RPMI8226 (cell line): Measurements from ENCODE around the gene MTRFR.
"Not testable (repeated sequence)": the region's sequence is repeated elsewhere in the genome, so short reads cannot be mapped to it uniquely, and the experiment has no call there.

Source experiments
- DNase-seq: peaks from one replicate; pipeline ENCODE4 v3.0.0-alpha.2; 2015

Gene MTRFR

DNA sequence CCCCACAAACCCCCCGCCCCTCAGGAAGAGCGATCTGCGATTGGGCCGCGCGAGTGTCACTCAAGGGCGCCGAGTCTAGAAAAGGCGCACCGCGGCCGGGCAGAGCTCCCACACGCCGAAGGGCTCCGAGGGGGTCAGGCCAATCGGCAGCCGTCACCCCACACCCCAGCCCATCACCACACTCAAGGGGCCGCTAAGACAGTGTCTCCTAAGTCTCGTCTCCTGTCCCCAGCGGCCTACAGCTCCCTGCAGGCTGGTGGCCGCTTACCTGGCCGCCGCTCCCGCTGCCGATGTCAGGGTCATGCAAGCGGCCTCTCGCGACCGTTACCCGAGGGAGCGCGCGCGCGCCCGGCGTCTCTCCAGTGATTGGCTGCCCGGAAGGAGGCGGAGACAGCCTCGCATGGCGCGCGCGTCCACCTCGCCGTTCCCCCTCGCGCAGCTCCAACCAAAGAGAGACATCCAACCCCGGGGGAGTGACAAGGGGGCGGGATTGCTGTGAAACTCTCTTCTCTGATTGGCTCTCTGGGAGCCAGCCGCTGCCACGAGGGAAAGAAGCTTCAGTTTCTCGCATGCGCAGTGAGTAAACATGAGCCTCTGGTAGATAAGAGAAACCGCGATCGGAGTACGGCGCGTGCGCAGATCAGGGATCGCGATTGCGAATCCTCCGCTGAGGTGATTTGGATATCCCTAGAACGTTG lies at the start of gene MTRFR, which contains the start of gene MPHOSPH9:
MTRFR (plus strand) TSS at position 630 of the 698 bp plus-strand sequence. CDS start 20,239 bp downstream, outside the sequence.
MPHOSPH9 (minus strand) TSS at position 335 of the 698 bp plus-strand sequence. CDS start 2,777 bp downstream, outside the sequence.
- DNase-seq = peak; percentile 99

DNA sequence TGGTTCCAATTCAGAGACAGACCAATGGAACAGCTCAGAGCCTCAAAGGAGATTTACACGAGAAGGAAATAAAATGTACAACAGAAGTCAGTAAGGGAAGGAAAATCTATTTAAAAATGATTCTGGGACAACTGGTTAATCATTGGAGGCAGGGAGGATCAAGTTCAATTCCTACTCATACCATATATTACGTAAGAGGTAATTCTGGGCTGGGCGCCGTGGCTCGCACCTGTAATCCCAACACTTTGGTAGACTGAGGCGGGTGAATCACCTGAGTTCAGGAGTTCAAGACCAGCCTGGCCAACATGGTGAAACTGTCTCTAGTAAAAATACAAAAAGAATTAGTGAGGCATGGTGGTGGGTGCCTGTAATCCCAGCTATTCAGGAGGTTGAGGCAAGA lies 45.6 kb upstream of the MTRFR start:
- DNase-seq = no peak

DNA sequence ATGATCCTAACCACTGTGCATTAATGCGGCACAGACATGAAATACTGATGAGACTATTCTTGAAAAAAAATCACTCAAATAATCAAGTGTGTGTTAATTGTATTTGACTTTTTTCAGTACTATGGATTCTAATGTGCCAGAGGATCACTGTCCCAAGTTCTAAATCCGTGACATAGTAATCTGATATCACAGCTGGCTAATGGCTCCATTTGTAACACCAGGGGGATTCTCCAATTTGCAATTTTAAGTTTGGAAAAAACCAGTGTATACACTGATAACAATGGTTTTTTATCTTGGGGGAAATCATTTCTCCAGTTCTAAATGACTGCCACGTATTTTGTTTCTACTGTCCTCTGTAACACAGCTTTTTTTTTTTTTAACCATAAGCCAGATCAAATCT lies 33.3 kb upstream of the MTRFR start:
- DNase-seq = no peak

DNA sequence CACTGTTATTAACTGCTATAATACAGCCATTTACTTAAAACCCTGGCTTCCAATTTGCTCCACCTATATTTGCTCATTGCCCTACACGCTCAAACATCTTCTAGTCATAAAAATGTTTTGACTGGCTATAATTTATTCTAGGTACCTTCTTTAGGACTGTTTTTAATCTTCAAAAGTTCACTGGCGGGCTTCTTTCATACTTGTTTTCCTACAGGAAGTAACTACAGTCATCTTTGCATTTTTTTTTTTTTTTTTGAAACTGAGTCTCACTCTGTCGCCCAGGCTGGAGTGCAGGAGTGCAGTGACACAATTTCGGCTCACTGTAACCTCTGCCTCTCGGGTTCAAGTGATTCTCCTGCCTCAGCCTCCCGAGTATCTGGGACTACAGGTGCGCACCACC lies 32.8 kb upstream of the MTRFR start:
- DNase-seq = no peak

DNA sequence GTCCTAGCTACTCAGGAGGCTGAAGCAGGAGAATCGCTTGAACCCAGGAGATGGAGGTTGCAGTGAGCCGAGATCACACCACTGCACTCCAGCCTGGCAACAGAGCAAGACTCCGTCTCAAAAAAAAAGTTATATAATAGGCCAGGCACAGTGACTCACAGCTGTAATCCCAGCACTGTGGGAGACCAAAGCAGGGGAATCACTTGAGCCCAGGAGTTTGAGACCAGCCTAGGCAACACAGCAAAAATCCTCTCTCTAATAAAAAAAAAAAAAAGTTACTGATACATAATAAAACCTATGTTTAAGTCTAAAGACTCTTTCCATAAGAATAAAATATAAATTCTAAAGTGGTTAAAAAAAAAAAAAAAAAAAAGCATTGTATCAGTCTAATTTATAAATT lies 26.4 kb upstream of the MTRFR start:
- DNase-seq = not testable (repeated sequence)

DNA sequence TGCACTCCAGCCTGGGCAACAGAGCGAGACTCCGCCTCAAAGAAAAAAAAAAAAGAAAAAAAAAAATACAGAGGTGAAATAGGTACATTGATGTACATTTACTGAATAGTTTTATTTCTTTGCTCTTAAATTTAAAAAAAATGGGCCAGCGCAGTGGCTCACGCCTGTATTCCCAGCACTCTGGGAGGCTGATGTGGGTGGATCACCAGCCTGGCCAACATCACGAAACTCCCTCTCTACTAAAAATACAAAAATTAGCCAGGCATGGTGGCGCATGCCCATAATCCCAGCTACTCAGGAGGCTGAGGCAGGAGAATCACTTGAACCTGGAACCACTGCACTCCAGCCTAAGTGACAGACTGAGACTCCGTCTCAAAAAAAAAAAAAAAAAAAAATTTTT lies 25.4 kb upstream of the MTRFR start:
- DNase-seq = not testable (repeated sequence)

DNA sequence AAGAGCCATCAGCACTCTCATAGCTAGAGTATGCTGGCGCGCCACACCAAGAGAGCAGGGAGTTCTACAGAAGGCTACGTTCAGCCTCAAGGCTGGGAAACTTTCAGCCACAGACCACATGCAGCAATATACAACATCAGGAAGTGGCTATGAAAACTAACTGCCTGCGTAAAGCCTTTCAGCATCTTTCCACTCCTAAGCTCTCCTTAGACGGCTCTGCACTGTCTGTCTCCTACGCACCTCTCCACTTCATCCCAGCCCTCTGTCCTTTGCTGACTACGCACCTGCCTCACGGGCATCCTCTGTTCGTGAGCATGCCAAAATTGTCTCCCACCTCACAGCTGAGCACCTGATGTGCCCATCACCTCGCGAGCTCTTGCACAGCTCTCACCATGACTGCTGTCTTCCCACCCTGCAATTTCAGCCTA lies 10.0 kb upstream of the MTRFR start:
- no peak for DNase-seq

DNA sequence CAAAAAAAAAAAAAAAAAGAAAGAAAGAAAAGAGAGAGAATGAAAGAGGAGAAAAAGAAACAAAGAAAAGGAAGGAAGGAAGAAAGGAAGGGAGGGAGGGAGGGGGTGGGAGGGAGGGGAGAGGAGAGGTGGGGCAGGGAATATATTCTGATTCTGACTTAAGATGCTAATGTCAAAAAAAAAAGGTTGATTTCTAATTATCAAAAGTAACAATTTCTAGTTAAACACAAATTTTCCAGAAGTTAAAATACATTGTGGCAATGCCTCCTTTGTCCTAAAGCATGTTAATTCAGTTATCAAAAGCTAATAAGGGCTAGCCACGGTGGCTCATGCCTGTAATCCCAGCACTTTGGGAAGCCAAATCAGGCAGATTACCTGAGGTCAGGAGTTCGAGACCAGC lies 7.8 kb upstream of the MTRFR start:
- DNase-seq = no peak

DNA sequence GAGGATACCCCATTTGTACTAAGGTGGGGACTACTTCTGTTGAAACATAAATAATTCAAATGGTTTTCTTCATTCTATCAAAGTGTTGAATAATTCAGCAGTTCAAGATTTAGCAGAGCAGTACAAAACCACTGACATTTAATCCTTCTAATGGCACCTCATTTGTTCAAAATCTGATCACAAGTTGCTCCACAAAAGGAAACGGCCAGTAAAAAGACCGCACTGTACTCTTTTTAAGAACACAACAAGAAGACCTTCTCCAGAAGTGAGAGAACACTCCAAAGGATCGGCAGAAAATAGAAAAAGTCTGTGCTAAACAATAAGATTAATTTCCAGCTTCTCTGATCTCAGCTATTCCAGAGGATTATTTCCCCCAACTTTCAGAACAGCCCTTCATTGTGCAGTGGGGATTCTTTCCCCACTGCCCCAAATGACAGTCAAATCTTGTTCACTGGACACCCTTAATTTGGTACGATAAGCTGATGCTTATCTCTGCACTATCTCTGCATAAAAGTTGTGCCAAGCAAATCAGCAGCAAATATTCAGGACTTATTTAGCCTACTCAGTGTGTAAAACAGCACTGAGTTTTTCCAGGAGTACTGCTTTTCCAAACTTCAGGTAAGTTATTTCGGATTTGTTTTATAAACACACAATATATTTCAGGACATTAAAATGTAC lies 5.5 kb upstream of the MTRFR start:
- no peak for DNase-seq

DNA sequence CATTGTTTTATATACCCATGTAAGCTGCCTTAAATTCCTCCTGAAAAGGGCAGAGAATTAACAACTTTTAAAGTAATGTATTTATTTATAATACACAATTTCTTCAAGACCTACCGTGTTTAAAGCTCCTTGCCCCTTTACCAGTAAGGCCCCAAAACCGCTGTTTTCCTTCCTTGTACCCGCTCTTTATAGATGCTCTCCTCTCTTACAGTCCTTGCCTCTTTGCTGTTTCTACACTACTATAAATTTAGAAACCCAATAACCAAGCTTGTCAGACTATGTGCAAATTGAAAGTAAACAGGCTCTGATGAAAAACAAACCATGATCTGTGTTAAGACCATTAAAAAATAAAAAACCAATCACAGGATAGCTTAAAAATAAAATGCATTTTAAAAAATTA lies 4.2 kb upstream of the MTRFR start:
- no peak for DNase-seq

DNA sequence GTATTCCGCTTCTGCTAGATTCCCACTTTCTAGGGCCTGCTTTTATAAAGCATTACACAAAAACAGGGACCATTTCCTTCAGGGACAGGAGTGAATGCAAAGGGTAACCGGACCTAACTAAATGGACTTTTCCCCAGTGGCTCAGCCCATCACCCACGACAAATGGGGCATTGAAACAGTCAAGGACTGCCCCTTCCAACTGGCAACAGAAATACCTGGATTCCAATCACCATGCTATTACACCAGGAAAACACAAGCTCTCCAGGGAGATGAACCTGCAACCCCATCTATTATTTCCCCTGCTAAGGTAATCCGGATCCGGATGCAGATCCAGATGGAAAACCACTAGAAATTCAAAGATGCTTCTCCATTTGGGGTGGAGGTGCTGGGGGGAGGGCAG lies 1.3 kb upstream of the MTRFR start:
- no peak for DNase-seq

DNA sequence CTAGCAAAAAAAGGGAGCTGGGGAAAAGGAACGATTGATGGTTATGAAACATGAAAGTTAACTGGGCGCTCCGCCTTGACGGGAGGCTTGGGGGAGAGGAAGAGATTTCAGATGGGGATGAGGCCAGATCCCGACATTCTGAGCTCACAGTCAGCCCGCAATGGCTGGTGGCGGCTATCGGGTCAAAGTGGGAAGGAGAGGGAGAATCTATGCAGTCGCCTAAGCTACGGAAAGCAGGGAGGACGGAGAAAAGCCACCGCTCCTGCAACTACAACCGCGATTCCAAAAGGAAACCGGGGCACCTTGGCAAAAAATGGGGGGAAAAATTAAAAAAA lies 797 bp upstream of the MTRFR start:
- DNase-seq = no peak

DNA sequence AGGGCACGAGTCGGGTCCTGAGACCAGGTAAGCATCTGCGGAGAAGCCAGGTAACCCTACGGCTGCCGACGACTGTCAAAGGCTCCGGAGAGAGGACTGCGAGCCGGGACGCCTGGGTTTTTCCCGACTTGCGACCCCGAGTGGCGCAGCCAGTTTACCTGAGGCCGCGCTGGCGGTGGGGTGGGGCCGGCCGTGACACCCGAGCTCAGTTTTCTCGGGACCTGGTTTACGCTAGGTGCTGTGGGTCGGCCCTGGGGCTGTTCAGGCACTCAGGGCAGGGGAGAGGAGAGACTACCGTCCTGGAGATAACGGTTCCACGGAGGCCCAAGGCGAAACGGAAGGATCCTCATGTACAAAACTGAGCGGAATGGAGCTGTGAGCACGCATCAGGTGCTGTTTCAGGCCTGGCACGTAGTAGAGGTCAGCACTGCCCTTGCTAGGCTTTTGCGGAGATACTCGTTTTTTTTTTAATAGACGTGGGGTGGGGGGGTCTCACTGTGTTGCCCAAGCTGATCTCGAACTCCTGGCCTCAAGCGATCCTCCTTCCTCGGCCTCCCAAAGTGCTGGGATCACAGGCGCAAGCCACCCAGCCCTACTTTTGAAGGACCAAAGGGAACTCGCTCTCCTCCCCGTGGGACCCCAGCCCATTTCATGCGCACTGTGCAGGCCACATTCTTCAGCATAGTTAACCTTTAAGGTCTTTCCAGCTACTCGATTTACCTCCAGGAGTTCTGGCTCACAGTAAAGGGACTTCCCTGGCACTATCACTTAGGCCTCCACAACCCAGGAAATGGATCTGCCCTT lies 471 bp downstream of the MTRFR start:
- DNase-seq = no peak

DNA sequence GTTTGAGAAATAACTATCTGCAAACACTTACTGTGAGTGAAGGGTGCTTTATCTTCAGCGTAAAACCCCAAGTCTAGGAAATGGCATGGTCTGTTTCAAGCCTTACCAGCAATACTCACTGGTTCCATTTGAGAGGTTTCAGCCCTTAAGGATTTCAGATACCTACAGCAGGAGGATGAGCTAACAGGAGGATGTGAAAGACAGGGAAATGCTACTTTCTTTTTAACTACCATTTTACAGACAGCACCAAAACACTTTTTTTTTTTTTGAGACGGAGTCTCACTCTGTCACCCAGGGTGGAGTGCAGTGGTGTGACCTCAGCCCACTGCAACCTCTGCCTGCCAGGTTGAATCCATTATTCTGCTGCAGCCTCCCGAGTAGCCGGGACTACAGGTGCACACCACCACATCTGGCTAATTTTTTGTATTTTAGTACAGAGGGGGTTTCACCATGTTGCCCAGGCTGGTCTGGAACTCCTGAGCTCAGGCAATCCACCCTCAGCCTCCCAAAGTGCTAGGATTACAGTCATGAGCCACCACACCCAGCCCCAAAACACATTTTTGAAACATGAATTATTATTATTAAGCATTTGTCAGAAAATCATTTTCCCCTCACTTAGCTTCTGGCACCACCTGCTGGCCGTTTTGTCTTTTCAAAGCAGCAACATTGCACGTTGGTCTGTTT lies 4.6 kb downstream of the MTRFR start:
- DNase-seq = peak; percentile 67

DNA sequence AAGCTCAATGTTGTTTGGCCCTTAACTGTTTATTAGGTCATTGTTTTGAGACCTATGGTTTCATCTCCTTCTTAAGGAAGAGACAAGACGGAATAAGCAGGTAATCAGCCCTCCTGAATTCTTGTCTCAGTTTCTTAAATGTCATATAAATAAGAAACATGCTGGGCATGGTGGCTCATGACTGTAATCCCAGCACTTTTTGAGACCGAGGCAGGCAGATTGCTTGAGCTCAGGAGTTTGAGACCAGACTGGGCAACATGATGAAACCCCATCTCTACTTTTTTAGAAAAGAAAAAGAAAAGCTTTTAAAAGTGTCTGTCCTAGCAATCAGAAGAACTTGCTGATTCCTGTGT lies 5.1 kb downstream of the MTRFR start:
- DNase-seq = no peak

DNA sequence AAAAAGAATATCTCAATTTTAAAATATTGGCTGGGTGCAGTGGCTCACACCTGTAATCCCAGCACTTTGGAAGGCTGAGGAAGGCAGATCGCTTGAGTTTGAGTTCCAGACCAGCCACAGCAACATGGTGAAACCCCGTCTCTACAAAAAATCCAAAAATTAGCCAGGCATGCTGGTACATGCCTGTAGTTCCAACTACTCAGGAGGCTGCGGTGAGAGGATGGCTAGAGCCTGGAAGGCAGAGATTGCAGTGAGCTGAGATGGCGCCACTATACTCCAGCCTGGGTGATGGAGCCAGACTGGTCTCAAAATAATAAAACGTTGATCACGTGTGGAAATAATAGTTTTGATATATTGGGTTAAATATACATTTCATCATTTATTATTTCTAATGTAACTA lies 5.7 kb downstream of the MTRFR start:
- DNase-seq = no peak

DNA sequence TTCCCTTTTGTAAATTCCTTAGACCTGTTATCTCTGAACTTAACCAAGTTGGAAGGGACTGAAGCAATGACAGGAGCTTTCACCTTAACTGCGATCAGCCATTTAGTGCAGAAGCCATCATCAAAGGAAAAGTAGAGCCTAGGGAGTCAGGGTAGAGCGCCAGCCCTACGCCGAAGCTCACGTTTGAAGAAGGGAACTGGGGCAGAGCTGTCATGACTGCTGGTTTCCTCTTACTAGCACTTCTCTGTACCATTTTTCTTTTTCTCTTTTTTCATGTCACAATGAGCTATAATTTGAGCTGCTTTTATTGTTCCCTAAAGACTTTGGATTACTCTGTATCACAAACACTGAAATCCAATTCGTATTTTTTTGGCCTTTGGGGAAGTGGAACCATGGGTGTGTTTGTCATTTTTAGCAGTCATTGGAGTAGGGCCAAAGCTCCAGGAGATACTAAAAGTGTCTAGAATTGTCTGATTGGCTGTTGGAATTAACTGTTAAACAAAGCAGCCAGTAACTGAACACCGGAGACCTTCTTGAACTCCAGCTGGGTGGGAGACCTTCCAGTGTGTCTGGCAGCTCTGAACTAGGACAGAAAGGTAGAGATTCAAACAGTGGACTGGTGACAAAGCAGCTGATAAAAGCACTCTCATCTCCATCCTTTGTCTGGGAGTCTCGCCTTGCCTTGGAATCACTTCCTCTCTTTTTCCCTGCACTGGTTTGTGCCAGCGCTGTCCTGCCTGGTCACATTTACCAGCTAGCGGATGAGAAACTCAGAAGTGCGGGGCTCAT lies 9.1 kb downstream of the MTRFR start:
- peak; percentile 39 for DNase-seq

DNA sequence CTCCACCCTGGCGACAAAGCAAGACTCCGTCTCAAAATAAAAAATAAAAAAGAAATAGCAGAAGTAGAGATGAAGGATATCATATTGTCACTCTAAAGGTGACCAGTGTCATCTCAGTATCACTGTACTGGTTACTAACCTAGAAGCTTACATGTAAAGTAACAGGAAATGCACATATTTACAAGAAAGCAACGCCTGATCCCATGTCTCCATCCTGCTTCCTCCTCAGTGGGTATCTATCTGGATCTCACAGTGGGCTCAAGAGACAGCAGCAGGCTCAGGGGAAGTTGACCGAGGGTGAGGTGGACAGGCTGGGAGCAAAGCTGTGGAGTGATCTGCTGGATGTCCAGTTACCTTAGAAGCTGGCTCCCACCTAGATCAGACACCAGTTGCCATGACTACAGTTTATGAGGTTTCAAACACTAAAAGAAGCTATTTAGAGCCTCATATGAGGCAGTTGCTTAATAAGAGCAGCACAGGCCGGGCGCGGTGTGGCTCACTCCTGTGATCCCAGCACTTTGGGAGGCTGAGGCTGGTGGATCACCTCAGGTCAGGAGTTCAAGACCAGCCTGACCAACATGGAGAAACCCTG lies 10.5 kb downstream of the MTRFR start:
- no peak for DNase-seq

DNA sequence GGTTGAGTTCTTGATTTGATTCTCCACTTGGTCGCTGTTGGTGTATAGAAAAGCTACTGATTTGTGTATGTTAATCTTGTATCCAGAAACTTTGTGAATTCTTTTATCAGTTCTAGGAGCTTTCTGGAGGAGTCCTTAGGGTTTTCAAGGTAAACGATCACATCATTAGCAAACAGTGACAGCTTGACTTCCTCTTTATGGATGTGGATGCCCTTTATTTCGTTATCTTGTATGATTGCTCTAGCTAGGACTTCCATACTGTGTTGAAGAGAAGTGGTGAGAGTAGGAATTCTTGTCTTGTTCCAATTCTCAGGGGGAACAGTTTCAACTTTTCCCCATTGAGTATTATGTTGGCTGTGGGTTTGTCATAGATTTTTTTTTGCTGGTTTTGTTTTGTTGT lies 12.4 kb downstream of the MTRFR start:
- DNase-seq = no peak

DNA sequence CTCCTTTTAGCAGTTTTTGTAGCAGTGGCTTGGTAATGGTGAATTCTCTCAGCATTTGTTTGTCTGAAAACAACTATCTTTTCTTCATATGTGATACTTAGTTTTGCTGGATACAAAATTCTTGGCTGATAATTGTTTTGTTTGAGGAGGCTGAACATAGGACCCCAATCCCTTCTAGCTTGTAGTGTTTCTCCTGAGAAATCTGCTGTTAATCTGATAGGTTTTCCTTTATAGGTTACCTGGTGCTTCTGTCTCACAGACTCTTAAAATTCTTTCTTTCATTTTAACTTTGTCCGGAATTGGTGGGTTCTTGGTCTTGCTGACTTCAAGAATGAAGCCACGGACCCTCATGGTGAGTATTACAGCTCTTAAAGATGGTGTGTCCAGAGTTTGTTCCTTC lies 14.9 kb downstream of the MTRFR start:
- not testable (repeated sequence) for DNase-seq

DNA sequence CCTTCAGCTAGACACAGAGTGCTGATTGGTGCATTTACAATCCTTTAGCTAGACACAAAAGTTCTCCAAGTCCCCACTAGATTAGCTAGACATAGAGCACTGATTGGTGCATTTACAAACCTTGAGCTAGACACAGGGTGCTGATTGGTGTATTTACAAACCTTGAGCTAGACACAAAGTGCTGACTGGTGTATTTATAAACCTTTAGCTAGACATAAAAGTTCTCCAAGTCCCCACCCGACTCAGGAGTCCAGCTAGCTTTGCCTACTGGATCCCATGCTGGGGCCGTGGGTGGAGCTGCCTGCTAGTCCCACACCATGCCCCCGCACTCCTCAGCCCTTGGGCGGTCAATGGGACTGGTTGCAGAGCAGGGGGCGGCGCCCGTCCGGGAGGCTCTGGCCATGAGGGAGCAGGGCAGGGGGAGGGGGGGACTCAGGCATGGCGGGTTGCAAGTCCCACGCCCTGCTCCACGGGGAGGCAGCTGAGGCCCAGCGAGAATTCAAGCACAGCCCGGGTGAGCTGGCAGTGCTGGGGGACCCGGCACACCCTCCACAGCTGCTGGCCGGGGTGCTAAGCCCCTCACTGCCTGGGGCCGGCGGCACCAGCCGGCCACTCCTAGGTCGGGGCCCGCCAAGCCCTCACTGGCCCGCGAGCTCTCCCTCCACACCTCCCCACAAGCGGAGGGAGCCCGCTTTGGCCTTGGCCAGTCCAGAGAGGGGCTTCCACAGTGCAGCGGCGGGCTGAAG lies 15.9 kb downstream of the MTRFR start:
- not testable (repeated sequence) for DNase-seq
